HepG2 (cell line): ENCODE results near the gene BRD2. TPM values are rescaled to one million over a fixed set of nuclear protein-coding genes. Genes with fewer than 3 reads are reported as not detected.
A peak's percentile ranks its signal among the peaks of the same experiment; 100 is the strongest.

Experiments used
- ERF ChIP-seq: IDR thresholded peaks from 2 replicates; pipeline ENCODE4 v1.6.1; 2018; ENCODE audit warnings: missing biosample characterization, missing genetic modification reagents
- HOXA9 ChIP-seq: sonication (generic); formaldehyde crosslinking; IDR thresholded peaks from 2 replicates; pipeline ENCODE4 v1.8.1; 2022; ENCODE audit warnings: missing genetic modification reagents, mild to moderate bottlenecking, moderate library complexity, borderline replicate concordance
- IRF2 ChIP-seq: IDR thresholded peaks from 2 replicates; pipeline ENCODE4 v1.6.1; 2018; ENCODE audit warnings: missing genetic modification reagents, missing compliant biosample characterization
- MBNL3 ChIP-seq: fragments of 250-450 bp; sonication (Bioruptor Pico); conservative IDR thresholded peaks from 2 replicates; pipeline ENCODE4 v1.8.0; 2022; ENCODE audit warnings: mild to moderate bottlenecking, inconsistent platforms
- NFIB ChIP-seq: sonication (generic); formaldehyde crosslinking; IDR thresholded peaks from 2 replicates; pipeline ENCODE4 v1.9.0; 2021; ENCODE audit warnings: missing genetic modification reagents, mild to moderate bottlenecking, borderline replicate concordance
- NFKB2 ChIP-seq: sonication (generic); formaldehyde crosslinking; IDR thresholded peaks from 2 replicates; pipeline ENCODE4 v1.4.0; 2020; ENCODE audit warnings: missing genetic modification reagents, borderline replicate concordance
- NFYB ChIP-seq: sonication (generic); formaldehyde crosslinking; IDR thresholded peaks from 2 replicates; pipeline ENCODE4 v1.4.0; 2020; ENCODE audit warnings: missing genetic modification reagents
- NFYC ChIP-seq: IDR thresholded peaks from 2 replicates; pipeline ENCODE4 v1.6.1; 2016; ENCODE audit warnings: missing genetic modification reagents, missing compliant biosample characterization
- POLR2G ChIP-seq: fragments of 200-400 bp; formaldehyde crosslinking; IDR thresholded peaks from 2 replicates; pipeline ENCODE4 v1.6.1; 2018; ENCODE audit warnings: mild to moderate bottlenecking, low read depth, low read length, moderate library complexity
- RAD51 ChIP-seq: fragments of 450-650 bp; IDR thresholded peaks from 2 replicates; pipeline ENCODE4 v1.6.1; 2016; ENCODE audit warnings: borderline replicate concordance
- RFXANK ChIP-seq: IDR thresholded peaks from 2 replicates; pipeline ENCODE4 v1.6.1; 2016
- SNAI1 ChIP-seq: sonication (generic); formaldehyde crosslinking; IDR thresholded peaks from 2 replicates; pipeline ENCODE4 v1.5.0; 2020; ENCODE audit warnings: mild to moderate bottlenecking, missing genetic modification reagents, borderline replicate concordance
- TAF15 ChIP-seq: fragments of 200-400 bp; formaldehyde crosslinking; IDR thresholded peaks from one replicate; pipeline ENCODE4 v1.6.1; 2018; ENCODE audit warnings: mild to moderate bottlenecking, low read depth, low read length; ENCODE audit not compliant: poor library complexity, severe bottlenecking
- TSC22D2 ChIP-seq: sonication (generic); formaldehyde crosslinking; IDR thresholded peaks from 2 replicates; pipeline ENCODE4 v1.5.1; 2020; ENCODE audit warnings: missing genetic modification reagents, mild to moderate bottlenecking, borderline replicate concordance
- YY1 ChIP-seq: IDR thresholded peaks from 2 replicates; pipeline ENCODE4 v1.6.1; 2011; ENCODE audit warnings: low read length, low read depth, moderate library complexity, mild to moderate bottlenecking; ENCODE audit not compliant: insufficient read depth, insufficient replicate concordance
- ZBTB1 ChIP-seq: sonication (generic); formaldehyde crosslinking; IDR thresholded peaks from 2 replicates; pipeline ENCODE4 v1.4.0; 2020; ENCODE audit warnings: missing genetic modification reagents, borderline replicate concordance
- ZC3H13 ChIP-seq: sonication (generic); formaldehyde crosslinking; IDR thresholded peaks from 2 replicates; pipeline ENCODE4 v1.8.1; 2023; ENCODE audit warnings: mild to moderate bottlenecking, missing genetic modification reagents, moderate library complexity
- ZFY ChIP-seq: sonication (generic); formaldehyde crosslinking; IDR thresholded peaks from 2 replicates; pipeline ENCODE4 v1.4.0; 2020; ENCODE audit warnings: missing genetic modification reagents
- ZNF251 ChIP-seq: sonication (generic); formaldehyde crosslinking; IDR thresholded peaks from 2 replicates; pipeline ENCODE4 v1.9.0; 2021; ENCODE audit warnings: mild to moderate bottlenecking, missing genetic modification reagents
- ZNF550 ChIP-seq: sonication (generic); formaldehyde crosslinking; IDR thresholded peaks from 2 replicates; pipeline ENCODE4 v1.4.0; 2020; ENCODE audit warnings: mild to moderate bottlenecking, missing genetic modification reagents, borderline replicate concordance
- ZNF556 ChIP-seq: sonication (generic); formaldehyde crosslinking; IDR thresholded peaks from 2 replicates; pipeline ENCODE4 v1.4.0; 2020; ENCODE audit warnings: mild to moderate bottlenecking, missing genetic modification reagents, borderline replicate concordance
- ZNF569 ChIP-seq: sonication (generic); formaldehyde crosslinking; IDR thresholded peaks from 2 replicates; pipeline ENCODE4 v1.5.0; 2020; ENCODE audit warnings: mild to moderate bottlenecking, missing genetic modification reagents, moderate library complexity, borderline replicate concordance
- ZNF580 ChIP-seq: IDR thresholded peaks from 2 replicates; pipeline ENCODE4 v1.6.1; 2016; ENCODE audit warnings: low read depth, borderline replicate concordance
- ZNF614 ChIP-seq: IDR thresholded peaks from 2 replicates; pipeline ENCODE4 v1.6.1; 2018; ENCODE audit warnings: missing biosample characterization, missing genetic modification reagents, inconsistent platforms, borderline replicate concordance
- ZNF713 ChIP-seq: sonication (generic); formaldehyde crosslinking; IDR thresholded peaks from 2 replicates; pipeline ENCODE4 v1.4.0; 2020; ENCODE audit warnings: mild to moderate bottlenecking, missing genetic modification reagents
- ZNF737 ChIP-seq: sonication (generic); formaldehyde crosslinking; IDR thresholded peaks from 2 replicates; pipeline ENCODE4 v1.5.0; 2020; ENCODE audit warnings: missing genetic modification reagents, mild to moderate bottlenecking, borderline replicate concordance
- ZNF740 ChIP-seq: sonication (generic); formaldehyde crosslinking; IDR thresholded peaks from 2 replicates; pipeline ENCODE4 v1.4.0; 2020; ENCODE audit warnings: missing genetic modification reagents
- ZNF773 ChIP-seq: sonication (generic); formaldehyde crosslinking; IDR thresholded peaks from 2 replicates; pipeline ENCODE4 v1.4.0; 2020; ENCODE audit warnings: missing genetic modification reagents, borderline replicate concordance
- ZNF775 ChIP-seq: sonication (generic); formaldehyde crosslinking; IDR thresholded peaks from 2 replicates; pipeline ENCODE4 v1.4.0; 2020; ENCODE audit warnings: missing genetic modification reagents, mild to moderate bottlenecking, moderate library complexity, borderline replicate concordance
- ZSCAN31 ChIP-seq: sonication (generic); formaldehyde crosslinking; IDR thresholded peaks from 2 replicates; pipeline ENCODE4 v1.5.0; 2020; ENCODE audit warnings: low read depth, mild to moderate bottlenecking, missing genetic modification reagents
- polyA plus RNA-seq, 8 experiments: library from polyadenylated mRNA; depleted of rRNA in 3 of 8; stranded (reverse) in 7 of 8; unstranded in 1 of 8; fragments of >200 nt; fragmentation: Illumina TruSeq in 4 of 8; extraction: Trizol in 4 of 8; gene quantifications; 2 replicates each; pipeline versions ENCODE4 v1.2.1 to v1.2.3, GENCODE V29; 2011 to 2016; ENCODE audit warnings: low read depth in 4 of 8, missing spikeins in 1 of 8, mixed read lengths in 1 of 8; ENCODE audit not compliant: insufficient read depth in 1 of 8
- total RNA-seq, 5 experiments: library from RNA; depleted of rRNA; stranded (reverse); fragments of >200 nt; fragmentation: Illumina TruSeq; extraction: Trizol; gene quantifications; 2 replicates each; pipeline ENCODE4 v1.2.3, GENCODE V29; 2016; ENCODE audit warnings: low read depth in 1 of 5
- TF ChIP-seq, protein P1 (sequence below): sonication (generic); formaldehyde crosslinking; IDR thresholded peaks from 2 replicates; pipeline ENCODE4 v1.5.0; 2020; ENCODE audit warnings: mild to moderate bottlenecking, missing genetic modification reagents

Gene BRD2
- total and polyA plus RNA-seq, 2 of the 13 experiments (the other 11 are each of a cell fraction or from before 2014, with no cell fraction given), result 143 to 202 TPM

DNA sequence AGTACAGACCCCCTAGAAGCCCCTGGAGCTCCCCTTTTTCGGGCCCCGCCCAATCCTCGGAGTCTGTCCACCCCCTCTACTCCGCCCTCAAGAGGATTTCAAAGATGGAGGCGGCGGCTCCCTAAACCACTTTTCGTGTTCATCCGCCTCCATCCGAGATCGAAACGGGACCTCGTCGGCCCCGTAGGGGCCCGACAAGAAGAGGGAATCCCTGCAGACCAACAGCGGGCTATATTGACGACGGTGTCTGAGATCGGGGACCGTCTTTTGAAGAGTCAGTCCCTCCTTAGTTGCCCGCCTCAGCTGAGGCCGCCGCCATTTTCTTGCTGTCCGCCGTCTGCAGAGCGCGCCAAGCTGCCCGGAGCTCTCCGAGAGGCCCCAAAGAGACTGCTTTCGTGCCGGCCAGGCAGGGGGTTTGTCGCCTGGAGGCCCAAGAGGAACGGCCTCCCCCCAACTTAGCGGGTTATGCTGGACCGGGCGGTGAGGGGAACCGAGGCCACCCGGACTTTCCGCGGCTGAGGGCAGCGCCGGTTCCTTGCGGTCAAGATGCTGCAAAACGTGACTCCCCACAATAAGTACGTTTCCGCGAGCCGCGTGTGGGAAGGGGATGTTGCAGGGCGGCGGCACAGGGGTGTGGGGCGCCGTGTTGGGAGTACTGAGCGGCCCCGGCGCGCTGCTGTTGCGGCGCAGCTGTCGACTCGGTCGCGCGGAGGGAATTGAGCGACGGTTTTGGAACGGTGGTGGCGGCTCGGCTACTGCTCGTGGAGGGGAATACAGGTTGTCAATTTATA, 4.2 kb downstream of the BRD2 start (continued):
- TF ChIP-seq ZNF740 (CRISPR knock-in tag) (no peak), ZNF713 (CRISPR knock-in tag) (peak; percentile 33), ZBTB1 (CRISPR knock-in tag) (no peak), SNAI1 (CRISPR knock-in tag) (no peak; the same call in 1 of the 2 replicates), ZC3H13 (CRISPR knock-in tag) (peak; percentile 100), YY1 (peak; percentile 87), ZSCAN31 (no peak), ZNF251 (no peak), ZNF614 (CRISPR knock-in tag) (no peak), ZNF580 (CRISPR knock-in tag) (peak; percentile 7; the same call in 1 of the 2 replicates), NFIB (CRISPR knock-in tag) (no peak), NFYC (CRISPR knock-in tag) (no peak), ZNF773 (CRISPR knock-in tag) (peak; percentile 22; the same call in 1 of the 2 replicates), ZNF737 (no peak; the same call in 1 of the 2 replicates), IRF2 (CRISPR knock-in tag) (no peak), POLR2G (peak; percentile 87), RFXANK (CRISPR knock-in tag) (no peak), ZNF556 (no peak), ZNF775 (no peak), TAF15 (peak; percentile 89), NFYB (CRISPR knock-in tag) (no peak), TSC22D2 (CRISPR knock-in tag) (no peak), NFKB2 (CRISPR knock-in tag) (peak; percentile 46; the same call in 1 of the 2 replicates), RAD51 (no peak), ERF (CRISPR knock-in tag) (no peak), ZFY (CRISPR knock-in tag) (no peak), ZNF550 (CRISPR knock-in tag) (no peak), ZNF569 (no peak; the same call in 1 of the 2 replicates), HOXA9 (CRISPR knock-in tag) (peak; percentile 63; the same call in 1 of the 2 replicates), MBNL3 (CRISPR knock-in tag) (no peak)
- TF ChIP-seq, protein P1, sequence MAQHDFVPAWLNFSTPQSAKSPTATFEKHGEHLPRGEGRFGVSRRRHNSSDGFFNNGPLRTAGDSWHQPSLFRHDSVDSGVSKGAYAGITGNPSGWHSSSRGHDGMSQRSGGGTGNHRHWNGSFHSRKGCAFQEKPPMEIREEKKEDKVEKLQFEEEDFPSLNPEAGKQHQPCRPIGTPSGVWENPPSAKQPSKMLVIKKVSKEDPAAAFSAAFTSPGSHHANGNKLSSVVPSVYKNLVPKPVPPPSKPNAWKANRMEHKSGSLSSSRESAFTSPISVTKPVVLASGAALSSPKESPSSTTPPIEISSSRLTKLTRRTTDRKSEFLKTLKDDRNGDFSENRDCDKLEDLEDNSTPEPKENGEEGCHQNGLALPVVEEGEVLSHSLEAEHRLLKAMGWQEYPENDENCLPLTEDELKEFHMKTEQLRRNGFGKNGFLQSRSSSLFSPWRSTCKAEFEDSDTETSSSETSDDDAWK (CRISPR knock-in tag), result no peak
